Endothelial cell of umbilical vein (primary cell): Measurements from ENCODE around the gene ASB10.

Source experiments
- CTCF ChIP-seq, 2 donors: IDR thresholded peaks; 1 replicate in 1 of 2; 2 replicates in 1 of 2; pipeline ENCODE4 v1.5.1; 2011; ENCODE audit warnings: low read length in 2 of 2, mild to moderate bottlenecking in 2 of 2, moderate library complexity in 2 of 2, control low read depth in 1 of 2, inconsistent platforms in 1 of 2, low read depth in 1 of 2; ENCODE audit not compliant: insufficient read depth in 1 of 2; ENCODE audit errors: extremely low read depth in 1 of 2
- EZH2 ChIP-seq: IDR thresholded peaks from 2 replicates; pipeline ENCODE4 v1.6.1; 2012; ENCODE audit warnings: borderline replicate concordance, low read depth, mild to moderate bottlenecking, moderate library complexity, low read length, inconsistent platforms; ENCODE audit not compliant: severe bottlenecking
- FOS ChIP-seq: IDR thresholded peaks from 2 replicates; pipeline ENCODE4 v1.6.1; 2011; ENCODE audit warnings: mild to moderate bottlenecking, low read length, moderate library complexity, borderline replicate concordance; ENCODE audit not compliant: insufficient read depth
- GATA2 ChIP-seq: IDR thresholded peaks from 2 replicates; pipeline ENCODE4 v1.7.0; 2011; ENCODE audit warnings: low read depth, mild to moderate bottlenecking, moderate library complexity, mixed read lengths, low read length; ENCODE audit not compliant: insufficient read length, insufficient read depth
- JUN ChIP-seq: IDR thresholded peaks from 2 replicates; pipeline ENCODE4 v1.6.1; 2011; ENCODE audit warnings: borderline replicate concordance, low read depth; ENCODE audit not compliant: insufficient read length, insufficient read depth
- MAX ChIP-seq: IDR thresholded peaks from 2 replicates; pipeline ENCODE4 v1.6.1; 2011; ENCODE audit not compliant: insufficient read depth, insufficient read length
- MYC ChIP-seq: IDR thresholded peaks from one replicate; pipeline ENCODE4 v1.6.1; 2011; ENCODE audit warnings: mild to moderate bottlenecking, low read depth, low read length
- POLR2A ChIP-seq: IDR thresholded peaks from 2 replicates; pipeline ENCODE4 v1.6.1; 2012; ENCODE audit warnings: low read depth, mild to moderate bottlenecking, control low read depth, low read length
- POLR2AphosphoS5 ChIP-seq: IDR thresholded peaks from 2 replicates; pipeline ENCODE4 v1.6.1; 2012; ENCODE audit warnings: low read depth, mild to moderate bottlenecking, control low read depth, low read length, moderate library complexity; ENCODE audit not compliant: insufficient read depth

GRCh38 chr7:151141311-151141854 lies 45.7 kb downstream of the ASB10 start:
- TF ChIP-seq EZH2 (no peak), JUN (no peak), CTCF (IDR thresholded peaks at IDR 0.05; ENCODE audit: extremely low read depth in 1 of 2, insufficient read depth in 1 of 2, low read depth in 1 of 2, low read length in 2 of 2) (no peak), POLR2A (no peak), MAX (no peak), POLR2AphosphoS5 (no peak), GATA2 (no peak), FOS (no peak), MYC (no peak)
